Renal pelvis (tissue), 4 donors: ENCODE data around the gene SPOP. TPM values are rescaled to one million over a fixed set of nuclear protein-coding genes. Genes with fewer than 3 reads are reported as not detected.
"Not testable (repeated sequence)": the region's sequence is repeated elsewhere in the genome, so short reads cannot be mapped to it uniquely, and the experiment has no call there.

Experiments
- DNase-seq: peaks from one replicate; pipeline ENCODE4 v3.0.0-alpha.2; 2013
- polyA plus RNA-seq, 3 donors: library from polyadenylated mRNA; unstranded; fragments of 120-200 nt; gene quantifications; one replicate each; pipeline ENCODE4 v1.2.1, GENCODE V29; 2013; ENCODE audit not compliant: insufficient read length in 3 of 3

SPOP gene
- polyA plus RNA-seq, 3 donors = 60.0 to 68.6 (median 66.1) TPM

GRCh38 chr17:49576088-49576916, 101.6 kb downstream of the SPOP start:
- peak; percentile 46 for DNase-seq

DNA sequence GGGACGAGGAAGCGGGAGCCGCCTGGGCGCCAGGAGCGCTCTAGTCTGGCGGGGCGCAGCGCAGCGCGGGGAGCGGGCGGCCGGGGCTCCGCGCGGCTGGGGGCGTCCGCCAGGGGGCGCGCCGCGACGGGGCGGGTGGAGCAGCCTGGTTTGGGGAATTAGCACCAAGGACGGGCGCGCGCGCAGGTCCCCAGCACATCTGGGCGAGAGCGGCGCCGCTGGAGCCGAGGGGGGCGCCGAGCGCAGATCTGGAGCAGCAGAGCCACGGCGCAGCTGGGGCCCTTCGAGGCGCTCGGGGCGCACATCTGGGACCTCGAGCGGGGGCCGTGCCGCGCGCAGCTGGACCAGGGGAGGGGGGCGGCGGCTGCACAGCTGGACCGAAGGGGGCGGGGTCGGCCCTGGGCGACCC, 102.2 kb downstream of the SPOP start, which contains the start of gene NXPH3:
Gene NXPH3, plus strand, starts transcription at position 193 of the 409 bp plus-strand sequence. CDS start 349 bp downstream, outside the sequence.
- DNase-seq = peak; percentile 36

DNA sequence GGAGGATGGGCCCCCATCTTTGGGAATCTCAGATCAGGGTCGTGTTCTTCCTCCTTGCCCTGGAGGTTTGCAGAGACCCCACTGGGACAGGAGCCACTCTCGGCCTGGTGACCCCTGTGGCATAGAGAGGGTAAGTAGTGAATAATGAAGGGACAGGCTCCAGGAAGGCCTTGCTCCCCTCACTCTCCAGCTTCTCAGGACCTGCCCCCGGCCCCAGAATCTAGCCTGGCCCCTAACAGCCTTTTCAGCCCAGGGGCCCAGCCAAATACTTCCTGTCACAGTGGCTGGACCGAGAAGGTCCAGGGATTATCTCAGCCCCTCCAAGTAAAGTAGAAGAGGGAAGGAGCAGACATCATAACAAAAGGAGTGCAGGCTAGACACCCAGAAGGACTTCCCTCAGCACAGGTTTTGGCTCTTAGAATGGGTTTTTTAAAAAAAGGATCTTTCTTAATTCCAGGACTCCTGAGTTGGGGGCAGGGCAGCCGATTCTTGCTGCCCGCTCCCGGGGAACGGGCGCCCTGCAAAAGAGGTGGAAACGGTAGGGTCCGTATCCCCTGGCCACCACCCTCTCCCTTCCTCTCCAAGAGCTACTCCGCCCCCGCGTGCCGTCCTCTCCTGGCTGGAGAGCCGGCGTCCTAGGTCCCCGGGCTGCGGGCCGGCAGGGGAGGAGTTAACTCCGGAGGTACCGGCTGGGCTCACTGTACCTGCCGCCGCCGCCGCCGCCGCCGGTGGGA, 102.8 kb downstream of the SPOP start:
- no peak for DNase-seq

DNA sequence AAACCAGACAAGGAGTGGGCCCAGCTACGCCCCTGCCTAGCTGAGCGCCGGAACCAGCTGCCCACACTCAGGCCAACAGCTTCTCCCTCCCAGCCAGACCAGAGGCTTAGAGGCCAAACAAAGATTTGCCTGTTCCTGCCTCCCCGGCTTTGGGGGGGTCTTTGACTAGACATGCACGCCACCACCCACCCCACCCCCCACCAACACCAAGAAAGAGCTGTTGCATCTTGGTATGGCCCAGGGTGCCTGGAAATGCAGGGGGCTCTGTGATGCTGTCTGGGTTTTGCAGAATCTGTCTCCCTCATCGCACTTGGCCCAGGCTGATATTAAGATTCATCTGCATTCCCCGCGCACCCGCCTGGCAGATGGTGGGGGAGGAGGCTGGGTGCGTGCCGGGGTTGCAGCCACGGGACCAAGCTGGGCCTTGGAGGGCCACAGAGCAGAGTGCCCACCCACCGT, 103.5 kb downstream of the SPOP start:
- DNase-seq = no peak

DNA sequence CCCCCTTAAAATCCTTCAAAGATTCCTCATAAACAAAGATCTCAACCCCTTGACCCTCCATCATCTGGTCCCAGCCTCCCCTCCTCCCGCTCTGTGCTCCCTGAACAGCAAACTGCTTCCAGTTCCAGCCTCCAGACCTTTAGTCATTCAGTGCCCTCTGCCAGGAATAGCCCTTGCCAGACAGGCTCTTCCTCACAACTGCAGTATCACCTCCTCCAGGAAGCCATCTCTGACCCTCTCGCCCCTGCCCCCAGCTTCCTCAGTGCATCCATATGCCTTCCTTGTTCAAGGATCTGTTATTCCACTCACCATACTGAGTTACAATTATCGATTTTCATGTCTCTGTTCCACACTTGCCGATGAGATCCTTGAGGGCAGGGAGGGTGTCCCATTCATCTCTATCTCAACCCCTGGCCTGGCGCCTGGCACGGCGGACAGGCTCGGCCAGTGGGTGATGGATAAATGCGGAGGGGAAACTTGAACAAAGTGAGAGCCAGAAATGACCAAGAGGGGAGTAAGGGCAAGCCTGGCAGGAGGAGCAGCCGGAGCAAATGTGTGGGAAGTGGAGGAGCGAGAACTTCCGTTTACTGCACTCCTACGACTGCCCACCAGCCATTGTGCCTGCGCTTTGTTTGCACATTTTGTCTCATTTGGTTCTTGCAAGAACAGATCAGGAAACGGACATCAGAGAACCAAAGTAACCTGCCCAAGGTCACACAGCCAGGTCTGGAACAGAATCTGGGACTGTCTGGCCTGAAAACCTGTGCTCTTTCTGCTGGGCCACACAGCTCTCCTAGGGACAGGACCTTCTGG, 104.2 kb downstream of the SPOP start:
- no peak for DNase-seq

DNA sequence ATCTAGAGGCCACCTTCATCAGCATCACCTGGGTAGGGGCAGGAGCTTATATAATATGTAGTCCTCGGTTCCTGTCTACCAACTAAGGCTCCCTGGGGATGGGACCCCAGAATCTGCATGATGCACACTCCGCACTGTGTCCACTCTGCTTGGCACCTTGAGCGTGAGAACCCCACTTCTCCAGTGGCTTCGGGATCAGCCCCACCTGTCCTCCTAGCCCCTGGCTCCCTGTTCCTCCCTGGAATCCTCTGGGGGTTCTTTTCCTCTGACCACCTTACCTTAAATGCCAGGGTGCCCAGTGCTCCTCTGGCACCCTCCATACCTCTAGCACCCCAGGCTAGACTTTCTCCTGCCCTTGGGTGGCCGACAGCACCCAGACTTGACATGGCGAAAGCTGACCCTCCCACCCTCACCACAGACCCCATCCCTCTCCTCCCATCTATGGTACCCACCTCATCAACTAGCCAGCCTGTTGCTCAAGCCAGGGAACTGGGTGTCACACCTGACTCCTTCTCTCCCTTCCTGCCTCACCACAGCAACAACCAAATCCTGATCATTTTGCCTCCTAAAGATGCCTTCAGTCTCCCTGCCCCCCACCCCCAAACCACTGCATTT, 105.0 kb downstream of the SPOP start:
- no peak for DNase-seq

- DNase-seq = no peak
These were observed 105.7 kb downstream of the SPOP start for GRCh38 chr17:49572226-49572625.

DNA sequence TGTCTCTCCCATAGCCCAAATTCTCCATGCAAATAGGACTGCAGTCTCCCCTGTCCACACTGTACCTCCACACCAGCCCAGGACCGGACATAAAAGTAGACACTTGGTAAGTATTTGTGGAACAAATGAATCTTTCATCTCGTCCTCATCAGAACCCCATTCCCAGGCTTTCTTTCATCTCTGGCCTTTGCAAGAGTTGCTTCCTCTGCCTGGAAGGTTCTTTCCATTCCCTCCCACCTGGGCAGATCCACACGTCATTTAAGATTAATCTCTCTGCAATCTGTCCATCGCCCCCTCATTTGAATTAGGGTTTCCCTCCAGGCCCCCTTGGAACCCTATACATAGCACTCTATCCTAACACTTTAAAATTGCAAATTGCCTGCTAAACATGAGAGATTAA, 106.1 kb downstream of the SPOP start:
- no peak for DNase-seq

DNA sequence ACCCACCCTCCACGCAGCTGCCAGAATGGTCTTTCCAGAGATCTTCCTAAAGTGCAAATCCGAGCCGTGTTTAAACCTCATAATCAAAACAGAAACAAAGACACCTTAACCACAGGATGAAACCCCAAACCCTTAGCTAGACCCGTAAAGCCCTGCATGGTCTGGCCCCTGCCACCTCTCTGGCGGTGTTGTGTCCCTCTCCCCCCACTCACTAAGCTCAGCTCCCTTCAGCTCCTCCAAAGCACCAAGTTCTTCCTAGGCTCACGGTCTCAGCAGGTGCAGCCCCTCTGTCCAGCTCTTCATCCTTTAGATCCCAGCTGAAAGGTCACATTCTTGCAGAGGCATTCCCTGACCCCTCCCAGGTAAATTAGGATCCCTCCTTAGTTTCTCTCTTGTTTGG, 106.6 kb downstream of the SPOP start:
- no peak for DNase-seq

DNA sequence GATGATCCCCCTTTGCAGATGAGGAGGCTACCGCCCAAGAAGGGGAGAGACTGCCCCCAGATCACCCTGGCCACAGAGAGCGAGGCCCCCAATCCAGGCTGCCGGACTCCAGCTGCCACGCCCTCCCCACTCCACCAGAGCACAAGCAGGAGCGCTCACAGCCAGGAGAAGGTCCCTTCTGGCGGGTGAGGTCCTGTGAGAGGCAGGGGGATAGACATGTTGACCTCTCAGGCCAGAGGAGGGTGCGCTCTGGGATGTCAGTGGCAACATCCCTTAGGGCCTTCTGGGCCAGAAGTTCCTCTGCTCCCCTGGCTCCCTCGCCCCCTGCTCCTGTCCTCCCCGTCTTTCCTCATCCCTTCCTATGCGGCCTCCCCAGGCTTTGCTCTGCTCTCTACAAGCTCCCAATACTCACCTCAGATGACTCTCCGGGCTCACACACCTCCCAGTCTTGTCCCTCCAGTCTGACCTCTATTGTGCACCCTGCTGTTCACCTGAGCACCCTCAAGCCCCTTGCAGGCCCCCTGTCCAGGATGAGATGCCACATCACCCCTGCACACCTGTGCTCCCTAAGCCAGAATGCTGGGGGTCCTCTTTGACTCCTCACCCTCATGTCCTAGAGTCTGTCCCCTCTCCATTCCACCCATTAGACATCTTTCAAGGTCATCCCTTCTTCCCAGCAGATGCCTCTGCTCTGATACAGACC, 107.2 kb downstream of the SPOP start:
- no peak for DNase-seq

- DNase-seq = not testable (repeated sequence)
These were observed 109.2 kb downstream of the SPOP start for GRCh38 chr17:49568695-49569047.

GRCh38 chr17:49567871-49568694, 109.8 kb downstream of the SPOP start:
- DNase-seq = peak; percentile 81

- DNase-seq = no peak
These were observed 110.8 kb downstream of the SPOP start for GRCh38 chr17:49567104-49567521.

DNA sequence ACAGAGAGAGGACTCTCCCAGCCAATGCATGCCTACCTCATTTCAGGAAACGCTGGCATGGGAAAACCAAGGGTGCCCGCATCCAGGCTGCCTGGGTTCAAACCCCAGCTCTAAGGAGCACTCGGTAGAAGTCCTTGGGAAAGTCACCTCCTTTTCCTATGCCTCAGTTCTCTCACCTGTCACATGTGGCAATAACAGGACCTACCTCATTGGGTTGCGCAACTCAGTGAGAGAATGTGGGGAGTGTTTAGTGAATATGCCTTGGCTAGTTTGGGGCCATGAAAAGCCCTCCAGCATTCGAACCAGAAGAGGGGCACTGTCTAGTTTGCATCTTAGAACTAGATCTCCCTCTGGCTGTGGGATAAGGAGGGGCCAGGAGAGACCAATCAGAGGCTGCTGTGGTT, 111.2 kb downstream of the SPOP start:
- DNase-seq = no peak

- peak; percentile 16 for DNase-seq
These were observed 111.9 kb downstream of the SPOP start for GRCh38 chr17:49565948-49566491.

DNA sequence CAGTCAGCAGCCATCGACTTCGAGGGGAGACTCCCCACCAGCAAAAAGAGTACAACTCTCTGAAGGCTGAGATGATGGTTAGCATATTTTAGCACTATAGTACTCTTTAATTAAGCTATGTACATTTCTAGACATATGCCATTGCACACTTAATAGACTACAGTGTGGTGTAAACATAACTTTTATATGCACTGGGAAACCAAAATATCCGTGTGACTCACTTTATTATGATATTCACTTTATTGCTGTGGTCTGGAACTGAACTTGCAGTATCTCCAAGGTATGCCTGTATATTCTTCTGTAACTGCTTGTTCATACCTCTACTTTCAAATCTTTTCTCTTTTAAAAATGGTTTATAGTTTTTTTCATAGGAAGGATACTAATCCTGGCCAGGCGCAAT, 113.3 kb downstream of the SPOP start:
- no peak for DNase-seq

DNA sequence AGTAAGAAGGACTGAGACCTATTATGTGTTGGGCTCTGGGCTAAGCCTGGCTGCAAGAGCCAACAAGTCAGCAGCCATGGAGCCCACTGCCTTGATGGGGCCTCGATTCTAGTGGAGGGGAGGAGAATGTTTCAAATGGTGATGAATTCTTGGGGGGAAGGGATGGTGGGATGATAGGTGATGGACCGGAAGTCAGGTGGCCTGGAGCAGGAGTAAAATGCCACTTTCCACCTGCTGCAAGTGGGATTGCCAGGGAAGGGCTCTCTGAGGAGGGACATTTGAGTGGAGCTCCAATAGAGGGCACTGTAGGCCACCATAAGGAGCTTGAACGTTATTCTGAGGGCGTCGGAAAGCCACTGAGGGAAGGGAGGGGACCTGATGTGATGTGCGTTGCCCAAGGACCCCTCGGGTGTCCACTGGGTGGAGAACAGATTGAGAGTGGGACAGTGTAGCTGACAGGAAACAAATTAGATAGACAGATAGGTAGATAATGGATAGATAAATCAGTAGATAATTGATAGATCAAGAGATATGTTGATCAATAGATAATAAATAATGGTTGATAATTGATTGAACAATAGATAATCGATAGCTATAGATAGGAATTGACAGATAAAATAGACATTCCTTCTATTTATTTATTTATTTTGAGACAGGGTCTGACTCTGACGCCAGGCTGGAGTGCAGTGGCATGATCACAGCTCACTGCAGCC, 120.4 kb downstream of the SPOP start:
- peak; percentile 30 for DNase-seq

GRCh38 chr17:49556223-49556943, 121.5 kb downstream of the SPOP start:
- peak; percentile 60 for DNase-seq
